GM12891 (cell line): ENCODE measurements around the gene CELF2.

Experiments
- POLR2A ChIP-seq: IDR thresholded peaks from 2 replicates; pipeline ENCODE4 v1.6.1; 2011; ENCODE audit warnings: low read depth, low read length, control low read depth
- POLR2AphosphoS5 ChIP-seq: IDR thresholded peaks from 2 replicates; pipeline ENCODE4 v1.6.1; 2011; ENCODE audit warnings: low read depth, low read length, control low read depth
- SPI1 ChIP-seq: IDR thresholded peaks from 2 replicates; pipeline ENCODE4 v1.6.1; 2011; ENCODE audit warnings: low read depth, low read length, control low read depth
- TAF1 ChIP-seq: IDR thresholded peaks from 2 replicates; pipeline ENCODE4 v1.6.1; 2011; ENCODE audit warnings: low read depth, low read length, control low read depth

DNA sequence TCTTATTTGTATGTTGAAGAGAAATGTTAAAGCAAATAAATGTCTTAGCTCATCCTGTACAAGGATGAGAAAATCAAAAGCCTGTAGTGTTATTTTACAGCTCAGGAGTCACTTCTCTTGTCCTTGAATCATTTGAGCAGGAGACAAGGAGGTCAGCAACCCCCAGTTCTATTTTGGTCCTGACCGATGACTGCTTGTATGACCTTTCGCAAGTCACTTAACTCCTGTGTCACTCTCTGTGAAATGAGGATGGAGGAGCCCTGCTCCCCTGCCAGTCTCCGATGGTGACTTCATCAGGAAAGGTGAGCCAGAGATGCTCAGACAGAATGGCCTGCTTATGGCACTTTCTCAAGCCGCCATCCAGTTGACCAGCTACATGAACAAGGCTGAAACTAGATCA lies 101.0 kb downstream of the CELF2 start:
- TF ChIP-seq POLR2A (no peak), SPI1 (no peak), POLR2AphosphoS5 (no peak), TAF1 (no peak)
